Fibroblast of gingiva (primary cell): ENCODE measurements around the gene KYAT1.
"Not testable (repeated sequence)": the region's sequence is repeated elsewhere in the genome, so short reads cannot be mapped to it uniquely, and the experiment has no call there.

Experiments used
- DNase-seq: peaks from one replicate; pipeline ENCODE4 v3.0.0-alpha.2; 2011; ENCODE audit warnings: low read depth

Gene KYAT1

GRCh38 chr9:128818099-128818838, 63.5 kb downstream of the KYAT1 start, which contains the start of gene ENDOG:
TSS of gene ENDOG (plus strand) at chr9:128818500. CDS start at chr9:128818685, 185 bp downstream.
- peak; percentile 96 for DNase-seq

- no peak for DNase-seq
Measured at GRCh38 chr9:128810873-128811272, 70.9 kb downstream of the KYAT1 start.

- DNase-seq: no peak
Measured at GRCh38 chr9:128809831-128810230, 71.9 kb downstream of the KYAT1 start.

- no peak for DNase-seq
Measured at GRCh38 chr9:128809036-128809599, 72.6 kb downstream of the KYAT1 start.

DNA sequence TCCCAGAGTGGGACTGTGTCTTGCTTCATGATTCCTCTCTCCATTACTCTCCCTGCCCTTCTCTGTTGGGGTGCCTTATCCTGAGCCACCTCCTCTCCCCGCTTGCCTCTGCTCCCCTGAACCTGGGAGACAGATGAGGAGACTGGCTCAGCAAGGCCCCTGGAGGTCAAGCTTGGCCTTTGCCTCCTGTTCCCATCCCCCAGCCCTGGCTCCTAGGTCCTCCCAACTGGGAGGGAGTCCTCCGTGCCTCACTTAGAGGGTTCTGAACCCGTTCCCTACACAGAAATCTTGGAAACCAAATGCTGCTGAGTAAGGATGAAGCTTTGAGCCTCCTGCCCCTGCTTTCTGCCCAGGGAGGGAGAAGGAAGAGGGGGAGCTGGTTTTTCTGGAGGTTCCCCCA, 73.2 kb downstream of the KYAT1 start:
- no peak for DNase-seq

GRCh38 chr9:128807827-128808226, 73.9 kb downstream of the KYAT1 start:
- no peak for DNase-seq

DNA sequence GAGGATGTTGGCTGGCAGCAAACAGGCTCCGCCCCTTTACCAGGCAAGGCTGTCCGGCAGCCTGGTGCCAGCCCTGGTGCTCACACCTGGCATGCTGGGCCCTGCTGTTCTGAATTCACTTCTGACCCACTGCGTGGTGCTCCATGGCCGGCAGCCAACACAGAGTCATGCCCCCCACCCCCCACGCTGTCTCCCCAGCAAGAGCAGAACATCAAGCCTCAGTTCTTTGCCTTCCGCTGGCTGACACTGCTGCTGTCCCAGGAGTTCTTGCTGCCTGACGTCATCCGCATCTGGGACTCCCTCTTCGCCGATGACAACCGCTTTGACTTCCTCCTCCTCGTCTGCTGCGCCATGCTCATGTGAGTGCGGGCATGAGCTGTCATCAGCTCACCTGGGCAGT, 76.1 kb downstream of the KYAT1 start:
- no peak for DNase-seq

- no peak for DNase-seq
Measured at GRCh38 chr9:128802482-128802881, 79.3 kb downstream of the KYAT1 start.

DNA sequence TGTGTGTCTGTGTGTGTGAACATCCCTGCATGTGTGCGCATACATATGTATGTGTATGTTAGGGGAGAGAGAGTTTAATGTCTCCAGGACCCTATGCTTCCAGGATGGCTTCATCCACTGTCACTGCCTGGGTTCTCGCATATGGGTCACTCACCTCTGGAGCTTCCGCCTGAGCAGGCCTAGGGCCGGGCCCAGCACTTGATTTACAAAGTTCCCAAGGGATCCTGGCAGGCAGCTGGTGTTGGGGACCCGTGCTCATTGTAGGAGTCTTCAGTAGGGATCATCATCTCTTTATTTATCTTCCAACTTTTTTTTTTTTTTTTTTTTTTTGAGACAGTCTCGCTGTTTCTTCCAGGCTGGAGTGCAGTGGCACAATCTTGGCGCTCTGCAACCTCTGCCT, 81.7 kb downstream of the KYAT1 start:
- DNase-seq: no peak

GRCh38 chr9:128798896-128799295, 82.9 kb downstream of the KYAT1 start:
- DNase-seq: no peak

GRCh38 chr9:128794961-128795360, 86.8 kb downstream of the KYAT1 start:
- DNase-seq: not testable (repeated sequence)

DNA sequence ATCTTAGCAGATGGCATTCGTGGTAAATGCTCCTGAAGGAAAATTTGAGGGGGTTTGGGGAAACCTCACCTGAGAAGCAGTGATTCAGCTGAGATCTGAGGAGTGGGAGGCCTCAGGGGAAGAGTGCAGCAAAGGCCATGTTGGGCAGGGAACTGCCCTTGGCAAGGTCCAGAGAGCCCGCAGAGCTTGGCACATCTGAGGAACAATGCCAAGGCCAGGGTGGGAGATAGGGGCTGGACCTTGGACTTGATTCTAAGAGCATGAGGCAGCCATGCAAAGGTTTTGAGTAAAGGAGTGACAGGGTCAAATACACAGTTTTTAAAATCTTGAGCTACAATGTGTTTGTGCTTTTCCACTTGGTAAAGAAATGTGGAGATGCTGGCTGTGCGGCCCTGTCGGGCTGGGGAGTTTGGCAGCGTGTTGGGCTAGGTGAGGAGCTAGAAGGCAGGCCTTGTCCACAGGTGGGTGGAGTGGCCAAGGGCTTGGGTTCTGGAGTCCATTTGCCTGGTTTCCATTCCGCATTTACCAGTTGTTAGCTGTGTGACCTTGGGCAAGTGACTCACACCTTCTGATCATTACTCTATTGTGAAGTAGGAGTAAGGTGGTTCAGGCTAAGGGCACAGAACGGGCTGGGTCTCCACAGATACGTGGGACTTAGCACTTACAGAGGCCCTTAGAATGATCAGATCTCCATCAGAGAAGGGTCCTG, 88.6 kb downstream of the KYAT1 start:
- no peak for DNase-seq

- DNase-seq: no peak
Measured at GRCh38 chr9:128792134-128792533, 89.6 kb downstream of the KYAT1 start.

GRCh38 chr9:128790536-128790935, 91.2 kb downstream of the KYAT1 start:
- no peak for DNase-seq

- DNase-seq: no peak
Measured at GRCh38 chr9:128788445-128788844, 93.3 kb downstream of the KYAT1 start.

GRCh38 chr9:128787659-128788058, 94.1 kb downstream of the KYAT1 start:
- no peak for DNase-seq

- DNase-seq: peak; percentile 83
Measured at GRCh38 chr9:128786681-128787601, 94.8 kb downstream of the KYAT1 start, which contains the start of gene TBC1D13. TSS of gene TBC1D13 (plus strand) at chr9:128787253. CDS start at chr9:128787354, 101 bp downstream.

GRCh38 chr9:128785427-128785826, 96.3 kb downstream of the KYAT1 start:
- no peak for DNase-seq
